Small intestine (tissue), 7 donors: Measurements from ENCODE around the gene EEA1. TPM values are rescaled to one million over a fixed set of nuclear protein-coding genes. Genes with fewer than 3 reads are reported as not detected.
A peak's percentile ranks its signal among the peaks of the same experiment; 100 is the strongest.
"Not testable (repeated sequence)": the region's sequence is repeated elsewhere in the genome, so short reads cannot be mapped to it uniquely, and the experiment has no call there.

ENCODE experiments used
- DNase-seq, 2 donors: peaks; one replicate each; pipeline versions ENCODE4 v3.0.0 to v3.0.0-alpha.2; 2013
- FAIRE-seq: peaks from 2 replicates; lab custom pipeline; 2012; peaks lifted over from hg19 to GRCh38; lab: Jason Lieb, UNC
- H3K27ac ChIP-seq, 3 donors: one replicate each; pipeline ENCODE4 v1.5.1; 2013; ENCODE audit warnings: low read length in 2 of 3, mild to moderate bottlenecking in 2 of 3, control low read depth in 1 of 3, inconsistent platforms in 1 of 3, low read depth in 1 of 3, moderate library complexity in 1 of 3
- H3K27me3 ChIP-seq, 3 donors: one replicate each; pipeline ENCODE4 v1.6.1; 2013; ENCODE audit warnings: low read length in 3 of 3, inconsistent platforms in 1 of 3; ENCODE audit not compliant: control insufficient read depth in 3 of 3, insufficient read depth in 3 of 3
- H3K36me3 ChIP-seq, 3 donors: one replicate each; pipeline ENCODE4 v1.6.1; 2013; ENCODE audit warnings: low read length in 3 of 3, inconsistent platforms in 1 of 3, low read depth in 1 of 3, mild to moderate bottlenecking in 1 of 3, moderate library complexity in 1 of 3; ENCODE audit not compliant: control insufficient read depth in 3 of 3, insufficient read depth in 2 of 3
- H3K4me1 ChIP-seq, 3 donors: one replicate each; pipeline ENCODE4 v1.6.1; 2013; ENCODE audit warnings: low read length in 2 of 3, inconsistent platforms in 1 of 3, low read depth in 1 of 3, mild to moderate bottlenecking in 1 of 3, moderate library complexity in 1 of 3; ENCODE audit not compliant: control insufficient read depth in 3 of 3, insufficient read depth in 2 of 3
- H3K4me3 ChIP-seq, 3 donors: one replicate each; pipeline ENCODE4 v1.5.1; 2013; ENCODE audit warnings: low read length in 3 of 3, control low read depth in 1 of 3, inconsistent platforms in 1 of 3, low read depth in 1 of 3, mild to moderate bottlenecking in 1 of 3, moderate library complexity in 1 of 3
- H3K9me3 ChIP-seq, 2 donors: one replicate each; pipeline ENCODE4 v1.6.1; 2013; ENCODE audit warnings: low read depth in 1 of 2, low read length in 1 of 2; ENCODE audit not compliant: control insufficient read depth in 2 of 2, insufficient read depth in 1 of 2
- WGBS, 3 donors: extraction: QIAGEN DNeasy Blood & Tissue Kit; methylation state at CpG; one replicate each; pipeline ENCODE4 v1.1.7; 2013; 5-methylcytosine and 5-hydroxymethylcytosine counted together
- polyA plus RNA-seq, 4 donors: library from polyadenylated mRNA; stranded (reverse) in 3 of 4; unstranded in 1 of 4; fragments of 200-250 nt in 3 of 4; fragments of 120-200 nt in 1 of 4; gene quantifications; one replicate each; pipeline versions ENCODE4 v1.2.1 to v1.2.3, GENCODE V29; 2013
- donor health status: healthy with polysubstance abuse.
- donor health status: control.
- donor health status: control.
- donor health status: Bipolar disorder and iron deficiency.
- donor health status: healthy.

Gene EEA1
- polyA plus RNA-seq, 4 donors, result 3.0 to 15.6 (median 3.7) TPM

DNA sequence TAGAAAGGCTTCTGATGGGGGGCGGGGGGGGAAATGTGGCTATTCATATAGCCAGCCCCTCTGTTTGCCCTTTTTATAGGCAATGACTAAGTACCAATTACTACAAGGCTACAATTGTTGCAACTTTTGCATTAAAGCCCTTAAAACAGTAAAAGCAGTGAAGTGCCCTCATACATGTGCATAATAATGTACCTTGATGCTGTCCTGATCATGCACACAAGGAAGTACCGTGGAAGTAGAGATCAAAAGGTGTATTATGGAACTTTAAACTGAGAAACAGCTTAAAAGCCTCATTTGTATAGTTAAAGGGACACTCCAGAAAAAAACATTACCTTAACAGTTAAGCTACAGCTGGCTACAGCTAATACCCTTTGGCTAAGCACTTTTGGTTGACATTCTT, 114.5 kb downstream of the EEA1 start:
- Histone ChIP-seq H3K27me3 (no peaks in the 10 kb centered on the region), H3K27ac (no peak overlapping the region), H3K4me1 (no peaks in the 10 kb centered on the region), H3K4me3 (no peak overlapping the region), H3K36me3 (peaks cover 0 to 10% (median 4%) of the 10 kb centered on the region in 3 donors), H3K9me3 (no peaks in the 10 kb centered on the region)
- DNase-seq (peak in 1 of 2 donors; percentile 2), FAIRE-seq (no peak)
- 58 to 80% (median 77%) methylated on average over 2 of the region's 2 CpGs for WGBS, 3 donors

DNA sequence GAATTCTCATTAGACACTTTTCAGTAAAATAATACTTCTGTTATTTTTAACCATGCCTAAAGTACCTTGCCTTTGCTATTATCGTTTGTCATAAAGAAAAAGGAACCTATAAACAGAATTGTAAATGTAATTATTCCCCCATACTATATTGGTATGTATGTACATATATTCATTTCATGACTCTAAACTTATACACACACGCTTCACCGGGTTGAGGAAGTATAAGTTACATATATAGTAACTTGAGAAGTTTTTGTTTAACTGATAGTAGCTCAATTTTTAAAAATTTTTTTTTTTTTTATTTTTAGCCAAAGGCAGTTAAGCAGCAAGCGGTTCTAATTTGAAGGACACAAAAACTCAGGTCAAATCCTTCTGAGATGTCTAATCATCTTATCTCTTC, 118.7 kb downstream of the EEA1 start:
- WGBS, 3 donors, result 88 to 98% (median 91%) methylated on average over 4 of the region's 4 CpGs
- no peaks in the 10 kb centered on the region for H3K27me3 ChIP-seq
- no peaks in the 10 kb centered on the region for H3K4me1 ChIP-seq
- peaks cover 0 to 19% (median 5%) of the 10 kb centered on the region in 3 donors for H3K36me3 ChIP-seq
- peak; percentile 41 for FAIRE-seq
- no peaks in the 10 kb centered on the region for H3K9me3 ChIP-seq
- H3K4me3 ChIP-seq, result no peak overlapping the region
- H3K27ac ChIP-seq, result no peak overlapping the region
- no peak for DNase-seq

GRCh38 chr12:92803903-92804302, 125.2 kb downstream of the EEA1 start:
- 98 to 100% (median 100%) methylated on average over 1 of the region's 1 CpG for WGBS, 3 donors
- H3K27me3 ChIP-seq, result no peaks in the 10 kb centered on the region
- no peak overlapping the region for H3K27ac ChIP-seq
- no peaks in the 10 kb centered on the region for H3K4me1 ChIP-seq
- no peak for FAIRE-seq
- H3K4me3 ChIP-seq, result no peak overlapping the region
- no peaks in the 10 kb centered on the region for H3K9me3 ChIP-seq
- peaks cover 0 to 11% (median 5%) of the 10 kb centered on the region in 3 donors for H3K36me3 ChIP-seq
- DNase-seq, result no peak

DNA sequence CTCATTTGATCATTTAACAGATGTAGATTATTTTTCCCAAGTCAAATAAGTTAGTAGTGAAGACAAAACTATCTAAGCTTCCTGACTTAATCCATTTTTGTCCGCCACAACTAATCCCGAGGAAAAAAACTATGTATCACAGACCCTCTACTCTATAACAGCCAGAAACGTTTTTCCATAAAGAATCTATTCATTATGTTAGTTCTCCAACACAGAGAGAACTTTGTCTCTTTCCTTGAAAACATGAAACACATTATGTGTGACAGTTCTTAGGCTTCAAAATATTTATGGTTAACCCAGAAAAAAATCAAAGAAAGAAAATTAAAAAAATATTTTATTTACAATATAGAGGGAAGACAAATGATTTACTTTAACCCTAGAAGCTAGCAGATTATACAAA, 126.2 kb downstream of the EEA1 start:
- no peak for FAIRE-seq
- Histone ChIP-seq H3K27me3 (no peaks in the 10 kb centered on the region), H3K27ac (no peak overlapping the region), H3K4me3 (no peak overlapping the region), H3K4me1 (no peaks in the 10 kb centered on the region), H3K36me3 (peaks cover 0 to 12% (median 5%) of the 10 kb centered on the region in 3 donors), H3K9me3 (no peaks in the 10 kb centered on the region)
- DNase-seq, result no peak
- 68 to 92% (median 87%) methylated on average over 3 of the region's 3 CpGs for WGBS, 3 donors

DNA sequence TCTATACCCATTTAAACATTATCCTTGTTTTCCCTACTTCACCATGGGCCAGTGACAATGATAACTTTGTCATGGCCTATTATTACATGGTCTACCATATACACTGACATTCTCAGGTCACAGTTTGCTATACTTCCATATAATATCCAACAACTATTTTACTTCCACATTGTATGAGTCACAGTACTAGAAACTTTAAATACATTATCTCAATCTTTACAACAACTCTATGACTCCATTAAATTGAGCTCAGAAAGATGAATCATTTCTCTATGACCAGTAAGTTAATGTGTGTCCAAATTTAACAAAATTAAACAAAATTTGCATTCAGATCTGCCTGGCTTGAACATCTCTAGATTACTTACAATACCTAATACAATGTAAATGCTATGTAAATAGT, 132.4 kb downstream of the EEA1 start:
- DNase-seq, result no peak
- Histone ChIP-seq H3K27me3 (no peaks in the 10 kb centered on the region), H3K36me3 (peaks cover 0 to 8% (median 6%) of the 10 kb centered on the region in 3 donors), H3K4me3 (no peak overlapping the region), H3K4me1 (no peaks in the 10 kb centered on the region), H3K9me3 (no peaks in the 10 kb centered on the region), H3K27ac (no peak overlapping the region)
- FAIRE-seq, result no peak

- peaks cover 0 to 5% (median 4%) of the 10 kb centered on the region in 3 donors for H3K36me3 ChIP-seq
- H3K27ac ChIP-seq, result no peak overlapping the region
- no peak for FAIRE-seq
- no peaks in the 10 kb centered on the region for H3K27me3 ChIP-seq
- no peak for DNase-seq
- H3K9me3 ChIP-seq, result peaks cover 0 to 2% of the 10 kb centered on the region in 2 donors
- H3K4me3 ChIP-seq, result no peak overlapping the region
- H3K4me1 ChIP-seq, result no peaks in the 10 kb centered on the region
These were observed 134.3 kb downstream of the EEA1 start for GRCh38 chr12:92794814-92795213.

DNA sequence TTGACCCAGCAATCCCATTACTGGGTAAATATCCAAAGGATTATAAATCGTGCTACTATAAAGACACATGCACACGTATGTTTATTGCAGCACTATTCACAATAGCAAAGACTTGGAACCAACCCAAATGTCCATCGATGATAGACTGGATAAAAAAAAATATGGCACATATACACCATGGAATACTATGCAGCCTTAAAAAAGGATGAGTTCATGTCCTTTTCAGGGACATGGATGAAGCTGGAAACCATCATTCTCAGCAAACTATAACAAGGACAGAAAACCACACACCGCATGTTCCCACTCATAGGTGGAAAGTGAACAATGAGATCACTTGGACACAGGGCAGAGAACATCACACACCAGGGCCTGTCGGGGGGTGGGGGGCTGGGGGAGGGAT, 134.7 kb downstream of the EEA1 start:
- H3K27me3 ChIP-seq, DNase-seq, FAIRE-seq, H3K36me3 ChIP-seq, H3K4me3 ChIP-seq, H3K27ac ChIP-seq, H3K9me3 ChIP-seq, H3K4me1 ChIP-seq: not testable (repeated sequence)
- 97 to 98% (median 98%) methylated on average over 5 of the region's 5 CpGs for WGBS, 3 donors

- DNase-seq (no peak), FAIRE-seq (no peak)
- no peak overlapping the region for H3K4me3 ChIP-seq
- H3K27me3 ChIP-seq, result no peaks in the 10 kb centered on the region
- peaks cover 0 to 2% of the 10 kb centered on the region in 2 donors for H3K9me3 ChIP-seq
- 84 to 95% (median 89%) methylated on average over 1 of the region's 1 CpG for WGBS, 3 donors
- no peaks in the 10 kb centered on the region for H3K4me1 ChIP-seq
- H3K36me3 ChIP-seq, result peaks cover 0 to 7% (median 2%) of the 10 kb centered on the region in 3 donors
- H3K27ac ChIP-seq, result no peak overlapping the region
These were observed 143.1 kb downstream of the EEA1 start for GRCh38 chr12:92786045-92786444.

GRCh38 chr12:92785563-92785950, 143.5 kb downstream of the EEA1 start:
- 91 to 94% (median 92%) methylated on average over 1 of the region's 1 CpG for whole genome bisulfite sequencing, 3 donors
- Histone ChIP-seq H3K27me3 (no peaks in the 10 kb centered on the region), H3K9me3 (peaks cover 0 to 2% of the 10 kb centered on the region in 2 donors), H3K4me3 (no peak overlapping the region), H3K4me1 (no peaks in the 10 kb centered on the region), H3K27ac (no peak overlapping the region), H3K36me3 (peaks cover 0 to 10% (median 2%) of the 10 kb centered on the region in 3 donors)
- no peak for DNase-seq
- peak; percentile 59 for FAIRE-seq
